GM19240 (cell line): Measurements from ENCODE around the gene EOMES.
"Not testable (repeated sequence)": the region's sequence is repeated elsewhere in the genome, so short reads cannot be mapped to it uniquely, and the experiment has no call there.

ENCODE experiments used
- DNase-seq: peaks from one replicate; pipeline ENCODE4 v3.0.0; 2011; ENCODE audit warnings: low spot score; ENCODE audit not compliant: insufficient read length

Gene EOMES

GRCh38 chr3:27721717-27722564, at the start of gene EOMES:
EOMES (minus strand) TSS chr3:27722323; CDS start chr3:27722294, 29 bp downstream.
- no peak for DNase-seq

DNA sequence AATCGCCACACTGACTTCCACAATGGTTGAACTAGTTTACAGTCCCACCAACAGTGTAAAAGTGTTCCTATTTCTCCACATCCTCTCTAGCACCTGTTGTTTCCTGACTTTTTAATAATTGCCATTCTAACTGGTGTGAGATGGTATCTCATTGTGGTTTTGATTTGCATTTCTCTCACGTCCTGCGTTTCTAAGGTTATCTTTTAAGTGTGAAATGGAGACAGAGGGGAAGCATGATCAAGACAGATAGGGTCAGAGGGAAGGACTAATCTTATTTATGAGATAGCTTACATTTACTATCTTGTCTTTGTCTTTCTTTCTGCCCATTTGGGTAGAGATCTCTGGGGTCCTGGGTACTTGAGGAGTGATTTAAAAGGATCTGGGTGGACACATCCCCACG, 48.3 kb upstream of the EOMES start:
- DNase-seq: not testable (repeated sequence)

DNA sequence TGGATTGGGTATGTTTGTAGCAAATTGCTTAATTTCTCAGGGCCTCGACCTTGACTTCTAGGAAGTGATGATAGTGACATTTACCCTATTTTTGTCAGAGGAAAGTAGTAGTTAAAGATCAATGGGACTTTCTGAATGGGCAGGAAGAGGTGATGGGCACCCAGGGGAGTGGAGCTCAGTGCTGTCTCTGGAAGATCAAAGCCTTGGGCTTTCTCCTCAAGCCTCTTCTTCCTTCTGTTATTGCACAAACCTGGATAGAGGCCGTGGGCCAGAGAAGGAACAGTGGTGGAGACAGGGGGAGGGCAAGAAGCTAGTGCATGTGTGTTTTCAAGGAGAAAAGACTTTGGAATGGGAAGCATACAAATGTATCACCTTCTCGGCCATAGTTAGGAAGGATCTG, 44.9 kb upstream of the EOMES start:
- no peak for DNase-seq

GRCh38 chr3:27758083-27758482, 36.0 kb upstream of the EOMES start:
- no peak for DNase-seq

DNA sequence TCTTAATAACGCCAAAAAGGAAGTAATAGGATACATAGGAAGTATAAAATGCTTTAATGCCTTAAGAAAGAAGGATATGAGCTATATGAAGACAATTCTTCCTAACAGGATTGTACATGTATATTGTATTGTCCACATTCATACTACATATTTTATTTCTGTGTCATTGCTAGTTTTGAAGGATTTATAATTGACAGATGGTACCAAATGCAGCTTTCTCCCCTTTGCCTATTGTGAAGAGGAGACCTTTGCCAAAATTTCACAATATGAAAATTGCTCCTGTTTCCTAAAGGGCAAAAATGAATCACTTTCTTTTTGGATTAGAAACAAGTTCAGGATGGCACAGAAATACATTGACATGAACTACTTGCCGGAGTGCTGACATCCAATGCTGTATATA, 34.8 kb upstream of the EOMES start:
- no peak for DNase-seq

DNA sequence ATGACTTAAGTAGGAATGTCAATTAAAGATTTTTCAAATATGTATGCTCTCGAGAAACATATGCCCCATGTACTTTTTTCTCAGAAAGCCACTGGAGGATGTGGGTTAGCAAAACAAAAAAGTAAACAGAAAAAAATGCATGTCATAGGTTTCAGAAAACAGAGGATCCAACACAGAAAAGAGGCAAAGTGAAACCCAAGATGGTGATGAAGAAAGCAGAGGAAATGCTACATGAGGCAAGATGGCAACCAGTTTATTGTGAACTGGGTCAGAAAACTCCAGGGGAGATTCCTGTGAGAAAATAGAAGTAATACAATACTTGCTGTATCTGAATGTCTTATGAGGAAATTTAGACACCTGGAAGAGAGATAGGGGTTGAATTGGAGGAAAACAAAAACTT, 30.8 kb upstream of the EOMES start:
- DNase-seq: no peak

DNA sequence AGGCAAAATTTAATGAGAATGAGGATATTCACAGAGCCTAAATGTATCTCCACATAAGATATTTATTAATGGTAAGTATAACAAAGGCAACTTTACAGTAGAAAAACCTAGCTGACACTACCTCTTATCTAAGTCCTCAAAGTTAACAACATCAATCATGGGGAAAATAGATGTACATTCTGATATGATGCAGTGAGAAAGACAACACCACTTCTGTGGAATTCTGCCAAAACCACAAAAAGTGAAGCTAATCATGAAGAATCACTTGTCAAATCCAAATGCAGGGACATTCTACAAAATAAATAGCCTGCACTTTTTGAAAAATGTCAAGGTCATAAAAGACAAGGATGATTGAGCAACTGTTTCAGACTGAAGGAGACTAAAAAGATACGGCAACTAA, 27.5 kb upstream of the EOMES start:
- no peak for DNase-seq

- no peak for DNase-seq
Measured at GRCh38 chr3:27746838-27747237, 24.7 kb upstream of the EOMES start.

GRCh38 chr3:27740854-27741253, 18.7 kb upstream of the EOMES start:
- no peak for DNase-seq

GRCh38 chr3:27737091-27737490, 15.0 kb upstream of the EOMES start:
- DNase-seq: no peak

- no peak for DNase-seq
Measured at GRCh38 chr3:27730774-27731659, 8.9 kb upstream of the EOMES start.

GRCh38 chr3:27729748-27730611, 7.9 kb upstream of the EOMES start:
- DNase-seq: no peak

- DNase-seq: no peak
Measured at GRCh38 chr3:27729325-27729724, 7.2 kb upstream of the EOMES start.

DNA sequence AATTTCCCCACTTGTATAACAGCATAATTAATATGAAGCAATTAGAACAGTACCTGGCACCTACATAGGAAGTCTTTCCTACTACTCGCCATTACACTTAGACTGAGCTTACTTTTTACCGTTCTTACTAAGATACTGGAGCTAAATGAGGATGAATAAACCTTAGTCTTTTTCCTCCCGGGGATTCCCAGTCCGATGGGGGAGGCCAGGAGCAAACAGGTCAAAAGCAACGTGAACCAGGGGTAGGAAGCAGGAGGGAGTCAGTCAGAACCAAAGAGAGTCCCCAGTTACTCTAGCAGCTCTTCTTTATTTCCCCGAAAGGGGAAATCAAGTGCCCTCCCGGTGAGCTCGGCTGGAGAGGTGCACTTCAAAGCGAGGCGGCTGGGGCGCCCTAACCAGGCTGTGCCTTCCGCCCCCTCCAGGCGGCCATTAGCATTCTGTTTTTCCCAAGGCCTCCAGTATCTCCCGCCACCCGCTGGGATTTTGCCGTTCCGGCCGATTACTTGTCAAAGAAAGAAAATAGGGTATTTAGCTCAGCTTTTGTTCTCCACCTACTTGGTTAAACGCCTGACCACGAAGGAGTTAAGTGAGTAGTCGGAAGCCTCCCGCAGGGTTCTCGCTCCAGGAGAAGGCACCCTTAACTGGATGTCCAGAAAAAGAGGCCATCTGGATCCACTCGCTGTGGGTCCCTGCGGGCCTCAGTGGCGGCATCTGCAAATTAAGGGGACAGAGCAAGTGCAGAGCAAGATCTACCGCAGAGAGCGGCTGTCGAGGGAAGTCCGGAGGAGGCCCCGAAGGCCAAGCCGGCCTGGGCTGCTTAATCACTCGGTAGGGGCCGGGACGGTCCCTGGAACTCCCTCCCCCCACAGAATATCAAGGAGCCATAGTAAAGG, 6.3 kb upstream of the EOMES start:
- DNase-seq: no peak

- DNase-seq: no peak
Measured at GRCh38 chr3:27726240-27726639, 4.1 kb upstream of the EOMES start.

DNA sequence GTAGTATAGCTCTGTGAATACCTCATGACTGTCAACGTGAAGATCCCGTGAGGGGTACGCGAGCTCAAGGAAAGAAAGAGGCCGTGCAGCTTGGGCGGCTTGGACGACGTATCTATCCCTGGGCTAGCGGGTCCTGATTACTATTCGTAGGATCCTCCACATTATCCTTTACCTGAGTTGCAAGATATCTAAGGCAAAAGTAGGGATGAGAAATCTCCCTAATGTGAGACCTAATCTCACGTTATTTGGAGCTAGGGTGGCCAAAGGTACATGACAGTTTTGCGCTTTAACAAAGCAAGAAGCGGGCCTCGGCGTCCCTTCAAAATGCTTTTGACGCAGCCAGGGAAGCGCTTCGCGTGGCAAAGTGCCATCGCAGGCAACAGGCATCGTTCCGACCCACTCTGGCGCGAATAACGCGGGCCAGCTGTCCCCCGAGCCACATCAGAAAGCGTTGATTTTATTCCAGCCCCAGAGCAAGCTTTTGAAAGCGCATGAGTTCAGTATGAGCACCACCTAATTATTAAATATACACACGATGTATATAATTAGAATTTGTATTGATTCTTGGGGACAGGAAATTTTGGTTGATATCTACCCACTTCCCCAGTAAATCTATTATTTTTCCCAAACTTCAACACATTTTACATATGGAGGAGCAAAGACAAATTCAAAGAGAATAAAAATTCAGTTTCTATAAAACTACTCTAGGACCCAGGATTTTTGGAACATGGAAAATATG, 2.5 kb upstream of the EOMES start:
- no peak for DNase-seq

GRCh38 chr3:27723815-27724458, 1.8 kb upstream of the EOMES start:
- DNase-seq: no peak

DNA sequence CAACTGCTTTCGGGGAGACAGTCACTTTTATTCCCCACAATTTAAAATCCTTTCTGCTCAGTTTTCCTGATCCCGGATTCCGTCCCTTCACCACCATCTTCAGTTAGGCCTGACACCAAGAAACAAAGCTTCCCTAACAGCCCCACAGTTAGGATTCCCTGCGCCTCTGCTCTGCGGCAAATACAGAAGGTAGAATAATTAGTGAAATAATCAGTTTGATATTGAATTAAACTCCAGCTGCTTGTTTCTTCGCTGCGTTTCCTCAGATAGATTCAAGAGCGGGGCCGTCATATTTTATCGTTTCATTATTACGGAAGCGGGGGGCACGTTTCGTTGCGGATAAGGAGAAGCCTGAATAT, 1.3 kb upstream of the EOMES start:
- DNase-seq: no peak

GRCh38 chr3:27723001-27723445, 900 bp upstream of the EOMES start:
- DNase-seq: no peak
